T-helper 2 cell treated with Interferon-gamma antibody and Interleukin-4, amounts not matched to agents 5 μg/mL and 100 μg/mL, for 36 hours (primary cell): ENCODE measurements around the gene ANKRD11.
"Not testable (repeated sequence)": the region's sequence is repeated elsewhere in the genome, so short reads cannot be mapped to it uniquely, and the experiment has no call there.

Source experiments
- DNase-seq: peaks from one replicate; pipeline ENCODE4 v3.0.0; 2021; ENCODE audit warnings: low spot score
- H3K27ac Mint-ChIP-seq: one replicate; pipeline ENCODE4 v1.8.0; 2021; ENCODE audit warnings: mild to moderate bottlenecking, mixed read lengths
- H3K27me3 Mint-ChIP-seq: one replicate; pipeline ENCODE4 v1.8.0; 2021; ENCODE audit warnings: low read depth, mixed read lengths
- H3K36me3 Mint-ChIP-seq: one replicate; pipeline ENCODE4 v1.8.0; 2021; ENCODE audit warnings: low read depth, mixed read lengths
- H3K4me1 Mint-ChIP-seq: one replicate; pipeline ENCODE4 v1.8.0; 2021; ENCODE audit warnings: low read depth, mixed read lengths
- H3K4me3 Mint-ChIP-seq: one replicate; pipeline ENCODE4 v1.8.0; 2022; ENCODE audit warnings: mild to moderate bottlenecking, moderate library complexity, mixed read lengths
- H3K9me3 Mint-ChIP-seq: one replicate; pipeline ENCODE4 v1.8.0; 2021; ENCODE audit warnings: mixed read lengths

The ANKRD11 gene

DNA sequence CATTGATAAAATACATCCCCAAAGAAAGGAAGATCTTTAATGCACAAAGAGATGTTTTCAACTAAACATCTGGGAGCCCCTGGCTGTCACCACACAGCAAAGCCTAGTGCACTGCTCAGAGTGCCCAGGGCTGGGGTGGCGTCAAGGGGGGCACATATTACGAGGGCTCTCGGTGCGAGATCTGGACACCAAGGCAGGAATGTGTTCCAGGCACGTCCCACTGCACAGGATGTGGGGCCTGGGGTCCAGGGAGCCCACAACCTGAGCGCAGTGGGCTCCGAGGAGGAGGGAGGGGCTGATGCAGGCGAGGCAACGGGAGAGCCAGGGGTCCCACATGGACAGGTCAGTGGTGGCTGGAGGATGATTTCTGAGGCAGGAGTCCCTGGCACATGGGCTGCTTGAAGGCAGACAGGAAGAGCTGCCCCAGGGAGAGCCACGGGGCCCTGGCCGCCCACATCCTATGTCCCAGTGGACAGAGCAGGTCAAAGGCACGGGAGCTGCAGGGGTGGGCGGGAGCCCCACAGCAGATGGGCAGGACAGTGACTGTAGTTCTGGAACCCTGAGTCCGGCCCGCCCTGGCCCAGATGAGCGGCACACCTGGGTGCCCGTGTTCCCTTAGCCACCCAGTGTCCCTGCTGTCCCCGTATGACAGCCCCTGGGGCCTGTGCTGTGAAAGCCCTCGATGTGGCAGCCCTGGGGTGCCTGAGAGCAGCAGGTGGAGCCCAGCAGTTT is 216.5 kb downstream of the ANKRD11 start:
- no peak for DNase-seq

DNA sequence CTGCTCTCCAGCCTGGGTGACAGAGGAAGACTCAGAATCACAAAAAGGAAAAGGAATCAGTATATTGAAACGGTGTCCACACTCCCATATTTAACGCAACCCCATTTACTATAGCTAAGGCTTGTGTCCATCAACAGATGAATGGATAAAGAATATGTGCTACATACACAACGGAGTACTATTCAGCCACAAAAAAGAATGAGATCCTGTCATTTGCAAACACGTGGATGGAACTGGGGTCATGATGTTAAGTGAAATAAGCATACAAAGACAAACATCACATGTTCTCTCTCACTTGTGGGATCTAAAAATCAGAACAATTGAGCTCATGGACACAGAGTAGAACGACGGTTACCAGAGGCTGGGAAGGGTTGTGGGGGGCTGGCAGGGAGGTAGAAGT is 217.7 kb downstream of the ANKRD11 start:
- Mint-ChIP-seq H3K4me1 (no peaks in the 10 kb centered on the region), H3K27ac (no peak overlapping the region), H3K36me3 (peaks cover 42% of the 10 kb centered on the region), H3K9me3 (no peaks in the 10 kb centered on the region), H3K27me3 (no peaks in the 10 kb centered on the region), H3K4me3 (no peak overlapping the region)
- DNase-seq, result no peak

More for the DNA sequence above, 216.5 kb downstream of the ANKRD11 start:
- H3K4me3 Mint-ChIP-seq, result no peak overlapping the region
- no peaks in the 10 kb centered on the region for H3K4me1 Mint-ChIP-seq
- H3K27me3 Mint-ChIP-seq, result no peaks in the 10 kb centered on the region
- H3K27ac Mint-ChIP-seq, result peak overlapping the region; percentile 49
- H3K36me3 Mint-ChIP-seq, result peaks cover 45% of the 10 kb centered on the region
- H3K9me3 Mint-ChIP-seq, result no peaks in the 10 kb centered on the region

DNA sequence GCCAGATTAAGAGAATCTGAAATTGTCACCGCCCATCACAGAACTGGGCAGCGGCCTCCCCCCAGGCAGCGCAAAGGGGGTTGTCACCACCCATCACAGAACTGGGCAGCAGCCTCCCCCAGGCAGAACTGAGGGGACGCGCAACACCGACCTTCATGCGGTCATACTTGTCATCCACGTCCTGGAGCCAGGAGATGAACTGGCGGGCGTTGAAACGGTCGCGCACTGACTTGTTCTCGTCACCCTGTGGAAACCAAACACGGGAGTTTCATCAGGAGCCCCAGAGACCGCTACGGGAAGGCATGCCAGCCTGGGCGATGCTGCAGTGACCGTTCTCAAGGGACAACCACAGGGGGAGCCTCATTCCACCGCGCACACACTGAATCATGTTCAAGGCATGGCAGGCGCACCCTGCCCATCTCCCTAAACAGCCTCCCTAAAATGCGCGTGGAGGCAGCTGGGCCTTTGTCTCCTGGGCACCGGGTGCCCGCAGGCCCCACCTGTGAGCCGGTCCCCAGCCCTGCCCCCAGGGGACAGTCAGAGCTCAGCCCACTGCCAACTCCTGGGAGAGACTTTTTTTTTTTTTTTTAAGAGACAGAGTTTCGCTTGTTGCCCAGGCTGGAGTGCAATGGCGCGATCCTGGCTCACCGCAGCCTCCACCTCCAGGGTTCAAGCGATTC is 219.6 kb downstream of the ANKRD11 start:
- no peaks in the 10 kb centered on the region for H3K27me3 Mint-ChIP-seq
- peaks cover 35% of the 10 kb centered on the region for H3K36me3 Mint-ChIP-seq
- H3K9me3 Mint-ChIP-seq, result no peaks in the 10 kb centered on the region

DNA sequence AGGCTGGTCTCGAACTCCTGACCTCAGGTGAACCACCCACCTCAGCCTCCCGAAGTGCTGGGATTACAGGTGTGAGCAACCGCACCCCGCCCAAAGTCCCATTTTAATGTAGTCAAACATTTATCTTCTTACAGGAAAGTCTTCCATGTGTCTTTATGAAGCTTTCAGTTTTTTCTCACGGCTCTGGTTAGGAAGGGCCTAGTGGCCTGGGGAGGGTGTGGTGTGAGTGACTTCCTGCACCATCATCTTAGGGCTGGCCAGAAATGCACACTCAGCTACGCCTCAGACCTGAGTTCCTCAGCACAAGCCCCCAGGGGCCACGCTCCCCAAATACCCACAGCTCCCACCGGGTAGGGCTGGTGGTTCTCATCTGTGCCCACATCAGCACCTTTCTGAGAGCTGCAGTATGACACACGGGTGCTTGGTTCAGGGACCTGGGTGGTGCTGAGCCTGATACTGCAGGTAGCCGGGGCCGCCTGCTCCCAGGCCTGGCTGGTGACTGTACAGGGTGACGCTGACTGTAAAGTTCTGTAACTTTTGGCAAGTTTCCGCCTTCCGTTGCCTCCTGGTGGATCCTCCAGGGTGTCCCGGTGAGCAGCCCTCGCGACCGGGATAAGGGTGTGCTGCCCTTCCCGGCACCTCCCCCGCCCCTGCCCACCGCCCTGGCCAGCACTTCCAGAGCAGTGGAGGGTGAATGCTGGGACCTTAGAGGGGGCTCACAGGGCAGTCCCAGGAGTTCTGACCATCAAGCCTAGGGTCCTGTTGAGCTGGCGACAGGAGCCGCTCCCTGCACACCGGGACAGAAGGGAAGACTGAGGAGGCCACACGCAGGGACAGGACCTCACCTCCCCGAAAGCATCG is 220.3 kb downstream of the ANKRD11 start:
- no peak overlapping the region for H3K4me3 Mint-ChIP-seq
- H3K36me3 Mint-ChIP-seq, result peaks cover 29% of the 10 kb centered on the region
- no peak overlapping the region for H3K27ac Mint-ChIP-seq
- H3K4me1 Mint-ChIP-seq, result no peaks in the 10 kb centered on the region
- no peaks in the 10 kb centered on the region for H3K27me3 Mint-ChIP-seq
- no peak for DNase-seq
- H3K9me3 Mint-ChIP-seq, result no peaks in the 10 kb centered on the region

More for the DNA sequence above, 219.6 kb downstream of the ANKRD11 start:
- H3K27ac Mint-ChIP-seq, result no peak overlapping the region
- no peak overlapping the region for H3K4me3 Mint-ChIP-seq
- H3K4me1 Mint-ChIP-seq, result no peaks in the 10 kb centered on the region
- DNase-seq, result no peak

DNA sequence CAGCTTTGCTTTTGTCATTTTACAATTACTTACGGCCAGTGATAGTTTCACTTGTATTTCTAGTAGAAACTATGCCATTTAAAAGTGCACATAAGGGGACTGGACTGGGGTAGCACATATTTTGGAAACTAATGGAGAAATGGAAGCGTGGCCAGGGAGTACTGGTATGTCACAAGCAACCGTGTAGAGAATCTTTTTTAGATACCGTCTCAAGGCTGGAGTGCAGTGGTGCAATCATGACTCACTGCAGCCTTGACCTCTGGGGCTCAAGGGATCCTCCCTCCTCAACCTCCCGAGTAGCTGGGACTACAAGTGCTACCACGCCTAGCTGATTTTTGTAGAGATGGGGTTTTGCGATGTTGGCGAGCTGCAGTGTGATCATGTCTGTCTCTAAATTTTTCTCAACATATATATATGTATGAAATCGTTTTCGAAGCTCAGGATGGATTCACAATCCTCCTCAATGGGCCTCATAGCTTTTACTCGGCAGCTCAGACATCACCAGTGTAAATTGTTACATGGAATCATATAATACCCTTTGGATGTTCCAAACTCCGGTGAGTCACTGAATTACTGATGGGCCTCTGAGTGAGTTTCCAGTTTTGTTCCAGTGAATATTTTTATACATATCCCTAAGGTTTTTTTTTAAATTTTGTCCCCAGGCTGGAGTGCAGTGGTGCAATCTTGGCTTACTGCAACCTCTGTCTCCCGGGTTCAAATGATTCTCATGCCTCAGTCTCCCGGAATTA is 221.2 kb downstream of the ANKRD11 start:
- DNase-seq, result no peak
- Mint-ChIP-seq H3K4me1 (no peaks in the 10 kb centered on the region), H3K9me3 (no peaks in the 10 kb centered on the region), H3K27ac (no peak overlapping the region), H3K4me3 (no peak overlapping the region), H3K27me3 (no peaks in the 10 kb centered on the region), H3K36me3 (peaks cover 25% of the 10 kb centered on the region)

DNA sequence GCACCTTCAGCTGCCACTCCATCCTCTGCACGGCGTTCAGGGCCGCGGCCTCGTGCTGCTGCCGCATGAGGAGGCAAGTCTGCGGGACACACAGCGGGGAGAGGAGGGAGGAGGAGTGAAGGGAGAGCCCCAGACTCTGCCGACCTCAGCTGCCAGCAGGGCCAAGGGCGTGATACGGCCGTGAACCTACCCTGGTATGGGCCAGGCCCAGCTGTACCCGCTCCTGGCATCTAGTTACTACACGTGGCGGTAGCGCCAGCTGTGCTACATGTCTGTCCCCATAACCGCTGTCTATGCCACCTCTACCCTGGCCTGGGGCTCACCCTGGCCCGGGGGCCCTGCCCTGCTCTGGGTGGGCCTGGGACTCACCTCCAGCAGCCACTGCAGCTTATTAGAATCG is 221.8 kb downstream of the ANKRD11 start:
- peaks cover 21% of the 10 kb centered on the region for H3K36me3 Mint-ChIP-seq
- no peaks in the 10 kb centered on the region for H3K9me3 Mint-ChIP-seq
- no peak overlapping the region for H3K4me3 Mint-ChIP-seq
- no peak for DNase-seq
- H3K27me3 Mint-ChIP-seq, result no peaks in the 10 kb centered on the region
- H3K4me1 Mint-ChIP-seq, result no peaks in the 10 kb centered on the region
- no peak overlapping the region for H3K27ac Mint-ChIP-seq

DNA sequence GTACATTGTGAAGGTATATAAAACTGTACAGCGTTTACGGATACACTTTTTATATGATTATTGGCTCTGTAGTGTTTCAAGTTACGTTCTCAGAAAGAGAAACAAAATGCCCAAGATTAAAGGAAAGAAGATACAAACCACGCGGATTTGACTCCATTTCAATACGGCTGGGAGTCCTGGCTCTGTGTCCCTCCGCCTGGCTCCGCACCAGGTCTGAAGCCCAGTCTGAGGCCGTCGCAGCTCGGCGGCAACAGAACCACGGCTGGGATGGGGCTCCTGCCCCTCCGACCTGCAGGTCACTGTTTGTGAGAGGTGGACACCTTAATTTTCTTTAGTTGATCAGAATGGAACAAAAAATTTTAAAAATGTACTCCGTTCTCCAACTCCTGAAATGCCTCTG is 222.6 kb downstream of the ANKRD11 start:
- H3K4me1 Mint-ChIP-seq, DNase-seq, H3K27ac Mint-ChIP-seq, H3K27me3 Mint-ChIP-seq, H3K9me3 Mint-ChIP-seq, H3K4me3 Mint-ChIP-seq: not testable (repeated sequence)
- H3K36me3 Mint-ChIP-seq, result peaks cover 12% of the 10 kb centered on the region

DNA sequence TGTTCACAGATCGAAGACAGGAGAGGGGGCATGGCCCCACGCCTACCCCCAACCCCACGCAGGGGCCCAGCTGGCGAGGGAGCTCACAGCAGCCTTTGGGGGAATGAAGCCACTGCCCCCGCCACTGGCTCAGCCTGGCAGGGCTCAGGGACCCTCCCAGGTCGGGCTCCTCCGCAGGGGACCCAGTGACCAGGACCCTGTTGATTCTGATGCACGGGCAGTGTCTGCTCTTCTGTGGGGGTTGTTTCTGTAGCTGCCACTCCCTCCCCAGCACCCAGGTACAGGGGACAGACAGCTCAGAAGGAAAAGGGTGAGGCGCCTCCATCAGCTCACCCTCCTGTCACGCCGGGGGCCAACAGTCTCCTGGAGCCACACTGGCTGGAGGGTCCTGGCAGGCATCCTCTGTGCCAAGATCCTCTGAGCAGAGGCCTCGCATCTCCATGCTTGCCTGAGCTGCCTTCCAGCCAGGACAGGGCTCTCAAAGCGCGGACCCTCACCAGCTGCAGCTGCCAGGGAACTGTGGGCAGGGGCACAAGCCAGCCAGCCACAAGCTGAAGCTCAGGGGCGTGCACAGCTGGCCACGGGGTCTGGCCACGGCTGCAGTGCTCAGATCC is 223.7 kb downstream of the ANKRD11 start:
- no peaks in the 10 kb centered on the region for H3K9me3 Mint-ChIP-seq
- no peak overlapping the region for H3K4me3 Mint-ChIP-seq
- peaks cover 3% of the 10 kb centered on the region for H3K4me1 Mint-ChIP-seq
- no peak overlapping the region for H3K27ac Mint-ChIP-seq
- no peak for DNase-seq
- H3K36me3 Mint-ChIP-seq, result peaks cover 5% of the 10 kb centered on the region
- no peaks in the 10 kb centered on the region for H3K27me3 Mint-ChIP-seq

DNA sequence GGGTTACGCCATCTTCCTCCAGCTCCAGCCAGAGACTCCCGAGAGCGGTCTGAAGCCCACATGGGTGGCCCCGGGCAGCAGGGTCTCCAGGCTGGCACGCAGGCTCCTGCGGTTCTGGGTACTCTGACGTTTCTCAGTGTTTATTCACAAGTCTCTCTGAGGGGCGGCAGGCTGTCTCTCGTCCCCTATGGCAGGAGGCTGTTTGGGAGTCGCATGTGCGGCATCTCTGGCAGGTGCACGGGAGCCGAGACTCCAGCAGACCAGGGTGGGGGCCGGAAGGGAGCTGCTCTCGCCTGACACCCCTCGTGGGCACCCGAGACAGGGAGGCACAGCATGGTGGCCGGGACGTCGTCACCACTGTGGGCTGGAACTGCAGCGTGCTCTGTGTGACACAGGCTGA is 224.7 kb downstream of the ANKRD11 start:
- no peaks in the 10 kb centered on the region for H3K27me3 Mint-ChIP-seq

DNA sequence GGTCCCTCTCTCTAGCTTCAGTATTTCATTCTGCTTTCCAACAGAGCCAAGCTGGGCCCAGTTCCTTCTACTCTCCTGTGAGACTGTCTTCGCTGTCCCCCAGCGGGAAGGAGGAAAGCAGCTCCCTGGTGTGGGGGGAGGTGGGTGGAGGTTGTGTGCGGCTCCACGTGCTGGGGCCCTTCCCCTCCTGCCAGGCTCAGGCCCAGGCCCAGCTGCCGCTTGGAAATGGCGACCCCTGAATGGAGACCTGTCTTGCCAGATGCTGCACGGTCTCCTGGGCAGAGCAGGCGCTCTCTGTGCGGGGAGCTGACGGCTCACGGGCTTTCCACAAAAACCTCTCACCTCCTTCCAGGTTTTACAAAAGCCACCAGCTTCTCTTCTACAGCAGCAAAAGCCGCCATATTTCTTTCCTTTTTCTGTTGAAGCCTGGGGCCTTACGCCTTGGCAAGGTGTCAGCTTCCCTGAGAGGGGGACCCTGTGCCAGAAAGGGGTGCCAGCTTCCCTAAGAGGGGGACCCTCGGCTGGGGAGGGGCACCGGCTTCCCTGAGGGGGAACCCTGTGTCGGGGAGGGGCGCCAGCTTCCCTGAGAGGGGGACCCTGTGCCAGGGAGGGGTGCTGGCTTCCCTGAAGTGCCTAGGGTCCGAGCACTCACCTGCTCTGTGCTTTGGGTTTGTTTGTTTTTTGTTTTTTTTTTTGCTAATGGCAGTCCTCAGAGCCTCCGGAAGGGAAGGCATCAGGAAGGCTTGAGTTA is 225.4 kb downstream of the ANKRD11 start:
- Mint-ChIP-seq H3K9me3 (no peaks in the 10 kb centered on the region), H3K36me3 (peaks cover 2% of the 10 kb centered on the region), H3K27ac (no peak overlapping the region), H3K27me3 (no peaks in the 10 kb centered on the region), H3K4me3 (no peak overlapping the region), H3K4me1 (peaks cover 5% of the 10 kb centered on the region)
- DNase-seq, result no peak

More for the DNA sequence above, 224.7 kb downstream of the ANKRD11 start:
- Mint-ChIP-seq H3K4me1 (peaks cover 5% of the 10 kb centered on the region), H3K4me3 (no peak overlapping the region), H3K27ac (no peak overlapping the region), H3K36me3 (peaks cover 4% of the 10 kb centered on the region), H3K9me3 (no peaks in the 10 kb centered on the region)
- no peak for DNase-seq

DNA sequence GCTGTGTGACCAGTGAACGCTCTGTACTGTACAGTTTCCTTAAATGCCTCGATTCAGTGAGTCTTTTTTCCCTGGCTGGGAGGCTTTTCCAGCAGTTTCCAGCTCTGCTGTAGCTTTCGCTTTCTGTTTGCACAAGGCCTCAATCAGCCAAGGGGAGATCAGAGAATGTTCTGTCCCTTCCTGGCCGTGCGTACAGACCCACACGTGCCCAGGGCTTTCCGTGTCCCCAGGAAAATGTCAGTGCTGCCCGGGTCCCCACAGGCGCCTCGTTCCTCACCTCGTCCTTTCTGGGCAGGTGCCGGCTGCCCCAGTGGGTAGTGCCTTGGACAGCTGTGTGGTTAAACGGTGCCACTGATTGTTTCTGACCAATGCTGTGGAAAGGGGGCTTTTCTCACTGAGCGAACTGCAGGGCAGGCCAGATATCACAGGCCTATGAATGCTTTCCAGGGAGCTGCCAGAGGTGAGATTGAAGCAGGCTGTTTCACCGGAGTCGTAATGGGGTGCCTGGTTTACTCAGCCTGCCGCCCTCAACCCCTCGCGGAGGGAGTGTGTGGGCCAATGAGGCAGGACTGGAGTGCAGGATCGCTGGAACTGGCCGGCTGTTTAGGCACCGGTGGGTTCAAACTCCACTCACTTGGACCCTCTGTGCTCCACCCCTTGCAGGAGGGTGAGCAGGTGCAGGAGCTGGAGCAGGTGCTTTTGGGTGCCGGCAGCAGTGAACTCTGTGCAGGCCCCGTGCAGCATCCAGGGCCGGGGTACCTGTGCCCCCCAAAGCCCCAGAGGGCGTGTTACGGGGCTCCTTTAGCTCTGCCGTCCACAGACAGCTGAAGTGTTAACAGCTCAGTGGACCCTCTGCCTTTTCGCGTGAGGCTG is 228.4 kb downstream of the ANKRD11 start:
- peak overlapping the region; percentile 26 for H3K27ac Mint-ChIP-seq
- H3K9me3 Mint-ChIP-seq, result no peaks in the 10 kb centered on the region
- peaks cover 13% of the 10 kb centered on the region for H3K4me1 Mint-ChIP-seq
- H3K4me3 Mint-ChIP-seq, result no peak overlapping the region
- no peak for DNase-seq
- H3K36me3 Mint-ChIP-seq, result peaks cover 3% of the 10 kb centered on the region
- H3K27me3 Mint-ChIP-seq, result peaks cover 21% of the 10 kb centered on the region

DNA sequence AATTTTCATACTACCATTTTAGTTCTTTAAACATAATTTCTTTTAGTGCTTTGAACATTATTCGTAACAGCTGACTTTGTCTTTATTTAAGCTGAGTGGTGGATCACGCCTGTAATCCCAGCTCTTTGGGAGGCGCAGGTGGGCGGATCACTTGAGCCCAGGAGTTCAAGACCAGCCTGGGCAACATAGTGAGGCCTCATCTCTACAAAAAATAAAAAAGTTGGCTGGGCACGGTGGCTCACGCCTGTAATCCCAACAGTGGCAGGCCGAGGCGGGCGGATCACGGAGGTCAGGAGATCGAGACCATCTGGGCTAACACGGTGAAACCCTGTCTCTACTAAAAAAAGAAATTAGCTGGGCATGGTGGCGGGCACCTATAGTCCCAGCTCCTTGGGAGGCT is 230.5 kb downstream of the ANKRD11 start:
- not testable (repeated sequence) for H3K36me3 Mint-ChIP-seq, H3K9me3 Mint-ChIP-seq, H3K4me3 Mint-ChIP-seq, DNase-seq, H3K27ac Mint-ChIP-seq
- peaks cover 32% of the 10 kb centered on the region for H3K27me3 Mint-ChIP-seq
- H3K4me1 Mint-ChIP-seq, result peaks cover 18% of the 10 kb centered on the region
